Activated CD4-positive, alpha-beta T cell treated with anti-CD3 and anti-CD28 coated beads for 36 hours (primary cell): ENCODE measurements around the gene BCKDHA. TPM values are rescaled to one million over a fixed set of nuclear protein-coding genes. Genes with fewer than 3 reads are reported as not detected.
"Not testable (repeated sequence)": the region's sequence is repeated elsewhere in the genome, so short reads cannot be mapped to it uniquely, and the experiment has no call there.

Source experiments
- ATAC-seq: fragments of 200-7000 bp; cut with Tn5 transposase; one replicate; pipeline ENCODE4 v1.10.0; 2021; ENCODE audit warnings: mild to moderate bottlenecking, moderate library complexity
- CTCF ChIA-PET: fragments of 350-600 bp; sonication (Branson Sonifier 250); formaldehyde crosslinking; loops from one replicate; lab custom pipeline; 2021; ENCODE audit warnings: antibody characterized with exemption; lab: Charles Lee
- POLR2A ChIA-PET: fragments of 350-600 bp; sonication (Branson Sonifier 250); formaldehyde crosslinking; loops from one replicate; lab custom pipeline; 2021; ENCODE audit warnings: antibody characterized with exemption, inconsistent platforms; lab: Charles Lee
- DNase-seq: peaks from one replicate; pipeline ENCODE4 v3.0.0-alpha.2; 2020
- H3K27ac Mint-ChIP-seq: one replicate; pipeline ENCODE4 v1.8.0; 2021; ENCODE audit warnings: mixed read lengths
- H3K27me3 Mint-ChIP-seq: one replicate; pipeline ENCODE4 v1.8.0; 2021; ENCODE audit warnings: mixed read lengths
- H3K36me3 Mint-ChIP-seq: one replicate; pipeline ENCODE4 v1.8.0; 2021; ENCODE audit warnings: low read depth, mixed read lengths
- H3K4me1 Mint-ChIP-seq: one replicate; pipeline ENCODE4 v1.8.0; 2021; ENCODE audit warnings: mixed read lengths
- H3K4me3 Mint-ChIP-seq: one replicate; pipeline ENCODE4 v1.8.0; 2021; ENCODE audit warnings: mild to moderate bottlenecking, moderate library complexity, mixed read lengths
- H3K9me3 Mint-ChIP-seq: one replicate; pipeline ENCODE4 v1.8.0; 2021; ENCODE audit warnings: low read depth, mixed read lengths
- intact Hi-C, 2 experiments: fragments of 100-400 bp; cut with DNase I in 1 of 2; cut with micrococcal nuclease in 1 of 2; formaldehyde crosslinking; loops; one replicate each; pipeline versions ENCODE4 v1.14.2 to v1.15.1; 2022 to 2024; cut with DNase I, micrococcal nuclease
- total RNA-seq, 2 experiments: library from RNA; stranded (reverse); gene quantifications; one replicate each; pipeline ENCODE4 v1.2.3, GENCODE V29; 2021

Gene BCKDHA
- total RNA-seq, 2 experiments from 2014 or later, result 14.5 to 25.4 TPM

- no peaks in the 10 kb centered on the region for H3K27me3 Mint-ChIP-seq
- no peak overlapping the region for H3K27ac Mint-ChIP-seq
- no peak for ATAC-seq
- no peak for DNase-seq
- H3K36me3 Mint-ChIP-seq, result peaks cover 20% of the 10 kb centered on the region
- H3K9me3 Mint-ChIP-seq, result no peaks in the 10 kb centered on the region
- no peak overlapping the region for H3K4me3 Mint-ChIP-seq
- ChIA-PET CTCF (no interaction called here), POLR2A (no interaction called here)
- intact Hi-C loops, result loop anchor here in 1 of 2 experiments (5.0 kb wide), 1 partner anchor 224 kb away; no protein-coding TSS in a partner anchor
- H3K4me1 Mint-ChIP-seq, result peaks cover 18% of the 10 kb centered on the region
Observed at GRCh38 chr19:41426116-41426841, 28.7 kb downstream of the BCKDHA start.

GRCh38 chr19:41426952-41427646, 29.5 kb downstream of the BCKDHA start, which contains the start of gene B3GNT8:
TSS of gene B3GNT8 (minus strand) at chr19:41427374. CDS start at chr19:41426778, 596 bp downstream.
- H3K9me3 Mint-ChIP-seq, result no peaks in the 10 kb centered on the region
- peak within 1 kb of the TSS; percentile 73 for H3K27ac Mint-ChIP-seq
- peaks cover 18% of the 10 kb centered on the region for H3K4me1 Mint-ChIP-seq
- peak; percentile 73 for DNase-seq
- peak; percentile 72 for ATAC-seq
- H3K27me3 Mint-ChIP-seq, result no peaks in the 10 kb centered on the region
- H3K4me3 Mint-ChIP-seq, result peak within 1 kb of the TSS; percentile 65
- CTCF ChIA-PET, result interaction anchor here (0.7 to 1.8 kb wide), 2 partner anchors 9 to 22 kb away, joined by 3 to 6 read pairs; no protein-coding TSS in a partner anchor
- peaks cover 18% of the 10 kb centered on the region for H3K36me3 Mint-ChIP-seq
- intact Hi-C loops, result loop anchor here in 1 of 2 experiments (5.0 kb wide), 1 partner anchor 225 kb away; no protein-coding TSS in a partner anchor
- POLR2A ChIA-PET, result no interaction called here

- POLR2A ChIA-PET, result no interaction called here
- Mint-ChIP-seq H3K36me3 (peaks cover 18% of the 10 kb centered on the region), H3K9me3 (no peaks in the 10 kb centered on the region), H3K27me3 (no peaks in the 10 kb centered on the region), H3K27ac (peak overlapping the region; percentile 73), H3K4me1 (peaks cover 18% of the 10 kb centered on the region), H3K4me3 (peak overlapping the region; percentile 65)
- CTCF ChIA-PET, result interaction anchor here (0.6 to 2.2 kb wide), 5 partner anchors 11 to 290 kb away, joined by 3 to 18 read pairs (median 6); partner anchors contain the start of gene DMAC2
- DNase-seq (peak; percentile 38), ATAC-seq (peak; percentile 48)
- intact Hi-C loops, result loop anchor here in 1 of 2 experiments (5.0 kb wide), 1 partner anchor 226 kb away; no protein-coding TSS in a partner anchor
Observed at GRCh38 chr19:41427647-41428480, 30.2 kb downstream of the BCKDHA start.

DNA sequence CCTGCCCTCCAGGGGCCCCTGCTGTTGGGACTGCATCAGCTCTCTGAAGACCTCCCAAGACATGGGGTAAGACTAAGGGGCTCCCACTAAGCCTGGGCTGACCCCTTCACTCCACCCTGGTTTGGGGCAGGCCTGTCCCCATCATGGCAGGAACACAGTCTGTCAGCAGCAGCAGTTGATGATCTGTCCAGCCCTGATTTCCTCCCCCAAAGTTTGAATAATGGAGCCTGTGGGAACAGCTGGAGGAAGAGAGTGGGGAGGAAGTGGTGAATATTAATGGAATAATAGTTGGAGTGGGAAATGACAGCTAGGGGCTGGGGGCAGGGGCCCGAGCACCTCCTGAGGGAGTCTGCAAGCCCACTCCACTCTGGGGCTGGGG, 30.9 kb downstream of the BCKDHA start:
- intact Hi-C loops, result loop anchor here in 1 of 2 experiments (5.0 kb wide), 1 partner anchor 226 kb away; no protein-coding TSS in a partner anchor
- ATAC-seq (no peak), DNase-seq (no peak)
- H3K4me1 Mint-ChIP-seq, result peaks cover 18% of the 10 kb centered on the region
- no peaks in the 10 kb centered on the region for H3K27me3 Mint-ChIP-seq
- no peak overlapping the region for H3K27ac Mint-ChIP-seq
- ChIA-PET CTCF (interaction anchor here (0.9 to 2.2 kb wide), 4 partner anchors 11 to 165 kb away, joined by 5 to 18 read pairs (median 6); partner anchors contain the start of gene DMAC2), POLR2A (interaction anchor here (0.7 to 1.3 kb wide), 2 partner anchors 10 to 11 kb away, joined by 7 to 8 read pairs; partner anchors contain the start of gene DMAC2)
- peaks cover 21% of the 10 kb centered on the region for H3K36me3 Mint-ChIP-seq
- no peak overlapping the region for H3K4me3 Mint-ChIP-seq
- no peaks in the 10 kb centered on the region for H3K9me3 Mint-ChIP-seq

DNA sequence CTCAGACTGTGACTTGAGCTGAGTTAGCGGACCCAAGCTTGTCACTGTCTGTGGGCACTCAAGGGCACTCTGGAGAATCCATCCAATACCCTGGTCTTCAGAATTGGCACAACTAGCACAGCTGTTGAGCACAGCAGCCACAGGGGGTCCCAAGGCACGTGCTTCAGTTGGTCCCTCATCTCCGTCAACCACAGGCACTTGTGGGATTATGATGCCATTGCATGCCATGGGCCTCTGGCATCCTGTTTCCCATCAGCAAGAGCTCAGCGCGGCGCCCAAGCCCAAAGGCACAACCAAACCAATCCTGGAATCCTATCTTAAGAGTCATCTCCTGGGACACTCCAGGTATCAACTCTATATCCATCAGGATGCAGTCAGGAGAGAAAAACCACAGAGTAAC, 33.3 kb downstream of the BCKDHA start:
- intact Hi-C loops, result no loop called here
- H3K27ac Mint-ChIP-seq, result no peak overlapping the region
- peaks cover 23% of the 10 kb centered on the region for H3K36me3 Mint-ChIP-seq
- DNase-seq (no peak), ATAC-seq (no peak)
- ChIA-PET CTCF (interaction anchor here (0.7 to 1.3 kb wide), 6 partner anchors 18 to 166 kb away, joined by 3 to 5 read pairs (median 3); no protein-coding TSS in a partner anchor), POLR2A (interaction anchor here (0.6 kb wide), 1 partner anchor 12 kb away, joined by 6 read pairs; no protein-coding TSS in a partner anchor)
- H3K27me3 Mint-ChIP-seq, result no peaks in the 10 kb centered on the region
- H3K4me3 Mint-ChIP-seq, result no peak overlapping the region
- H3K4me1 Mint-ChIP-seq, result peaks cover 18% of the 10 kb centered on the region
- no peaks in the 10 kb centered on the region for H3K9me3 Mint-ChIP-seq

DNA sequence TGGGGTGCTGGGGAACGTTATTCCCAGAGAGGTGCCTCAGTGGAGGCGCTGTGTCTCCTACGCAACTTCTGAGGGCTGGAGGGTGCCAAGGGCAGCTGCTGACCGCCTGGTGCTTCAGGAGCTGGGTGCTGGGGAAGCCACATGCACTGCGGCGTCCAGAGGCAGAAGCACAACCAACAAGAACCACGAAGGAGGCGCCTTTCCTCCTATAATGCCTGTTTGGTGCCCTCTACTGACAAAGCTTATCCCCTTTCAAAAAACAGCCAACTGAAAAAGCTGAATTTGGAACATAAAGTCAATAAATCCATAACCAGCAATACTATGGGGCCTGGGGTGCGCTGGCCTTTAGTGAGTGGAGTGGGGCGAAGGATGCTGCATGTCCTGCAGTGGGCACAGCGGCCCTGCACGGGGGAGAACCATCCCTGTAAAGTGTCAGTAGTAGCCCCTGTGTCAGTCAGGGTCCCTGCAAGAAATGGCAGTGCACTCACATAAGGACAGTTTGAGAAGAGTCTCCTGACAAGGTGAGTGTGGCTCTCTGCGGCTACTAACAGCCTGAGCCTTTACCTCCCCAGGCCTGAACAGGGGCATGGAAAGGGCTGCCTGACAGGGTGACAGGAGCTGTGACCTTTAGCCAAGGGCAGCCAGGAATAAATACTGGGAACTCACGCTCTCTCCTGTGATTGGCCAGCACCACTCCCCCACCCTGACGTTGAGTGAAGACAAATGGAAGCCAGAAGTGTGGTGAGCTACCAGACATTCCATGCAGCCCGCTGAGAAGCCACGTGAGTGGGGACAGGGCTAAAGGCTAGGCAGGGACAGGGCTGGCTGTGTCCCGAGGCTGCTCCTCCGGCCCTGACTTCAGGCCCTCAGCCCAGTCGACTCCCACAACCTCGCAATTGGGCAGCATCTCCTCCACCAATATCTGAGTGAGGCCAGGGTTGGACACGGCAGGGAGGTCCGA, 34.1 kb downstream of the BCKDHA start:
- peaks cover 21% of the 10 kb centered on the region for H3K4me1 Mint-ChIP-seq
- POLR2A ChIA-PET, result interaction anchor here (0.6 kb wide), 1 partner anchor 13 kb away, joined by 6 read pairs; no protein-coding TSS in a partner anchor

DNA sequence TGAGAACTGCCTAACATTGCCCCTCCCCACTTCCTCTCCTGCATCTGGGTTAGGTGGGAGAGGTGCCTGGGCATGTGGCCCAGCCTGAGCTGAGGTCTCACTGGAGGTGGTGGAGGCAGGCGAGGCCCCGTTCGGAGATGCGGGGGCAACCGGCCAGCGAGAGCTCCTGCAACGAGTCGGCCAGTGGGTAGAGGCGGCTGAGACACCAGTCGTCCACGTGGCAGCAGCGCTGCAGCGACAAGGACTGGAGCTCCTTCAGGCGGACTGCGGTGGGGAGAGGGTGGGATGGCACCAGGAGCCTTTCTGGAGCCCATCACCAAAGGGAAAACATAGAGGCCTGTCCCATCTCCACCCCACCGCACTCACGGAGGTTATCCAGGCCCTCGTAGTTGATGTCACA, 35.6 kb downstream of the BCKDHA start:
- ATAC-seq, result no peak
- POLR2A ChIA-PET, result no interaction called here
- H3K27ac Mint-ChIP-seq, result no peak overlapping the region

More for the DNA sequence above, 34.1 kb downstream of the BCKDHA start:
- H3K4me3 Mint-ChIP-seq, result no peak overlapping the region
- no peak for DNase-seq
- intact Hi-C loops, result no loop called here
- H3K36me3 Mint-ChIP-seq, result peaks cover 28% of the 10 kb centered on the region
- CTCF ChIA-PET, result interaction anchor here (0.8 to 2.7 kb wide), 5 partner anchors 17 to 130 kb away, joined by 3 to 8 read pairs (median 3); no protein-coding TSS in a partner anchor
- ATAC-seq, result no peak
- H3K27ac Mint-ChIP-seq, result no peak overlapping the region
- H3K27me3 Mint-ChIP-seq, result no peaks in the 10 kb centered on the region
- no peaks in the 10 kb centered on the region for H3K9me3 Mint-ChIP-seq

GRCh38 chr19:41434450-41434849, 36.8 kb downstream of the BCKDHA start:
- intact Hi-C loops, result no loop called here
- DNase-seq, result no peak
- ChIA-PET POLR2A (no interaction called here), CTCF (interaction anchor here (2.7 kb wide), 1 partner anchor 15 kb away, joined by 8 read pairs; no protein-coding TSS in a partner anchor)
- Mint-ChIP-seq H3K4me1 (peaks cover 13% of the 10 kb centered on the region), H3K4me3 (no peak overlapping the region), H3K27ac (no peak overlapping the region), H3K27me3 (no peaks in the 10 kb centered on the region), H3K9me3 (no peaks in the 10 kb centered on the region), H3K36me3 (peaks cover 31% of the 10 kb centered on the region)
- no peak for ATAC-seq

More for the DNA sequence above, 35.6 kb downstream of the BCKDHA start:
- H3K27me3 Mint-ChIP-seq, result no peaks in the 10 kb centered on the region
- no peaks in the 10 kb centered on the region for H3K9me3 Mint-ChIP-seq
- H3K4me1 Mint-ChIP-seq, result peaks cover 13% of the 10 kb centered on the region
- CTCF ChIA-PET, result interaction anchor here (2.7 kb wide), 1 partner anchor 16 kb away, joined by 8 read pairs; no protein-coding TSS in a partner anchor
- H3K4me3 Mint-ChIP-seq, result no peak overlapping the region
- no peak for DNase-seq
- H3K36me3 Mint-ChIP-seq, result peaks cover 33% of the 10 kb centered on the region
- intact Hi-C loops, result no loop called here

DNA sequence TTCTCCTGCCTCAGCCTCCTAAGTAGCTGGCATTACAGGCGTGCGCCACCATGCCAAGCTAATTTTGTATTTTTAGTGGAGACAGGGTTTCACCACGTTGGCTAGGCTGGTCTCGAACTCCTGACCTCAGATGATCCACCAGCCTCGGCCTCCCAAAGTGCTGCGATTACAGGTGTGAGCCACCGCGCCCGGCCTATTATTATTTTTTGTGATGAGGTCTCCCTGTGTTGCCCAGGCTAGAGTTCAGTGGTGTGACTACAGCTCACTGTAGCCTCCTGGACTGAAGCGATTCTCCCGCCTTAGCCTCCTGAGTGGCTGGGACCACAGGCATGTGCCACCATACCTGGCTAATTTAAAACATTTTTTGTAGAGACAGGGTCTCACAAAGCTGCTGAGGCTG, 37.8 kb downstream of the BCKDHA start:
- not testable (repeated sequence) for H3K9me3 Mint-ChIP-seq, ATAC-seq, H3K27me3 Mint-ChIP-seq, H3K4me3 Mint-ChIP-seq, H3K27ac Mint-ChIP-seq, DNase-seq
- CTCF ChIA-PET, result interaction anchor here (1.0 kb wide), 1 partner anchor 8 kb away, joined by 3 read pairs; the partner anchor contains the start of gene B3GNT8
- Mint-ChIP-seq H3K36me3 (peaks cover 31% of the 10 kb centered on the region), H3K4me1 (peaks cover 18% of the 10 kb centered on the region)
- POLR2A ChIA-PET, result interaction anchor here (0.6 kb wide), 2 partner anchors 96 to 134 kb away, joined by 3 to 4 read pairs; no protein-coding TSS in a partner anchor
- intact Hi-C loops, result loop anchor here in 1 of 2 experiments (5.0 kb wide), 1 partner anchor 123 kb away; the partner anchor contains the start of gene CCDC97
